Activated CD8-positive, alpha-beta memory T cell treated with anti-CD3 and anti-CD28 coated beads for 24 hours (primary cell): ENCODE results near the gene TMCC2.
A peak's percentile ranks its signal among the peaks of the same experiment; 100 is the strongest.

Source experiments
- DNase-seq: peaks from one replicate; pipeline ENCODE4 v3.0.0-alpha.2; 2020

TMCC2 gene

GRCh38 chr1:205216588-205216987 lies 11.2 kb upstream of the TMCC2 start:
- DNase-seq: no peak

GRCh38 chr1:205217418-205217817 lies 10.3 kb upstream of the TMCC2 start:
- DNase-seq: no peak

- DNase-seq: no peak
Measured at GRCh38 chr1:205220421-205220820, 7.3 kb upstream of the TMCC2 start.

GRCh38 chr1:205224736-205225135 lies 3.0 kb upstream of the TMCC2 start:
- no peak for DNase-seq

GRCh38 chr1:205225901-205226765 lies 1.6 kb upstream of the TMCC2 start:
- peak; percentile 41 for DNase-seq

GRCh38 chr1:205226868-205227583 lies 720 bp upstream of the TMCC2 start:
- peak; percentile 38 for DNase-seq

GRCh38 chr1:205228093-205228521 lies 361 bp downstream of the TMCC2 start:
- DNase-seq: no peak

GRCh38 chr1:205229399-205229871 lies 1.7 kb downstream of the TMCC2 start:
- DNase-seq: peak; percentile 77

GRCh38 chr1:205229916-205230700 lies 2.4 kb downstream of the TMCC2 start:
- peak; percentile 56 for DNase-seq

- DNase-seq: peak; percentile 30
Measured at GRCh38 chr1:205230982-205231381, 3.2 kb downstream of the TMCC2 start.

- peak; percentile 49 for DNase-seq
Measured at GRCh38 chr1:205232127-205232820, 4.5 kb downstream of the TMCC2 start.

- DNase-seq: peak; percentile 49
Measured at GRCh38 chr1:205232945-205233397, 5.2 kb downstream of the TMCC2 start.

GRCh38 chr1:205233986-205234385 lies 6.2 kb downstream of the TMCC2 start:
- DNase-seq: peak; percentile 45

- no peak for DNase-seq
Measured at GRCh38 chr1:205235951-205236350, 8.2 kb downstream of the TMCC2 start.

- peak; percentile 52 for DNase-seq
Measured at GRCh38 chr1:205236526-205236925, 8.8 kb downstream of the TMCC2 start.

- peak; percentile 50 for DNase-seq
Measured at GRCh38 chr1:205236951-205237475, 9.3 kb downstream of the TMCC2 start.

- DNase-seq: peak; percentile 70
Measured at GRCh38 chr1:205237526-205238484, 10.1 kb downstream of the TMCC2 start.

- DNase-seq: peak; percentile 46
Measured at GRCh38 chr1:205239078-205239477, 11.3 kb downstream of the TMCC2 start.

GRCh38 chr1:205240118-205240517 lies 12.4 kb downstream of the TMCC2 start:
- DNase-seq: peak; percentile 49

- peak; percentile 53 for DNase-seq
Measured at GRCh38 chr1:205240569-205240968, 12.8 kb downstream of the TMCC2 start.
